Fibroblast of lung (primary cell): ENCODE results near the gene ACER3. TPM values are rescaled to one million over a fixed set of nuclear protein-coding genes. Genes with fewer than 3 reads are reported as not detected.

Source experiments
- DNase-seq, 2 donors: peaks; one replicate each; pipeline versions ENCODE4 v3.0.0 to v3.0.0-alpha.2; 2010; ENCODE audit warnings: low read depth in 2 of 2
- H2AFZ ChIP-seq: 2 replicates; pipeline ENCODE4 v1.5.1; 2012; ENCODE audit warnings: low read length, control low read depth, inconsistent platforms
- H3K27ac ChIP-seq: 2 replicates; pipeline ENCODE4 v1.5.1; 2011; ENCODE audit warnings: low read length, control low read depth; ENCODE audit not compliant: insufficient read depth
- H3K27me3 ChIP-seq: 2 replicates; pipeline ENCODE4 v1.5.1; 2011; ENCODE audit warnings: mild to moderate bottlenecking, low read length; ENCODE audit not compliant: control insufficient read depth, insufficient read depth
- H3K36me3 ChIP-seq: 2 replicates; pipeline ENCODE4 v1.5.1; 2011; ENCODE audit warnings: low read length; ENCODE audit not compliant: control insufficient read depth, insufficient read depth
- H3K4me1 ChIP-seq: 2 replicates; pipeline ENCODE4 v1.5.1; 2011; ENCODE audit warnings: low read length; ENCODE audit not compliant: control insufficient read depth, insufficient read depth; ENCODE audit errors: extremely low read depth
- H3K4me2 ChIP-seq: 2 replicates; pipeline ENCODE4 v1.5.1; 2011; ENCODE audit warnings: low read length, control low read depth; ENCODE audit not compliant: insufficient read depth; ENCODE audit errors: extremely low read depth
- H3K4me3 ChIP-seq, 4 experiments: fragments of 200-600 bp in 1 of 4; sonication (generic) in 1 of 4; replicated peaks in 1 of 4; 2 replicates each; pipeline ENCODE4 v1.5.1; 2011 to 2016; ENCODE audit warnings: low read length in 4 of 4, low read depth in 3 of 4, mild to moderate bottlenecking in 3 of 4, control low read depth in 2 of 4, inconsistent platforms in 1 of 4, mixed read lengths in 1 of 4; ENCODE audit not compliant: insufficient read depth in 1 of 4; ENCODE audit errors: control extremely low read depth in 1 of 4
- H3K79me2 ChIP-seq: 2 replicates; pipeline ENCODE4 v1.5.1; 2012; ENCODE audit warnings: mild to moderate bottlenecking, low read length, inconsistent platforms; ENCODE audit not compliant: control insufficient read depth, insufficient read depth
- H3K9ac ChIP-seq: 2 replicates; pipeline ENCODE4 v1.5.1; 2011; ENCODE audit warnings: mild to moderate bottlenecking, low read length, control low read depth; ENCODE audit not compliant: insufficient read depth
- H3K9me3 ChIP-seq: 2 replicates; pipeline ENCODE4 v1.5.1; 2012; ENCODE audit warnings: low read depth, low read length; ENCODE audit not compliant: control insufficient read depth, insufficient read depth
- H4K20me1 ChIP-seq: 2 replicates; pipeline ENCODE4 v1.5.1; 2011; ENCODE audit warnings: low read length; ENCODE audit not compliant: control insufficient read depth, insufficient read depth; ENCODE audit errors: extremely low read depth
- EZH2 ChIP-seq: IDR thresholded peaks from 2 replicates; pipeline ENCODE4 v1.5.1; 2012; ENCODE audit warnings: low read length, control low read depth, mild to moderate bottlenecking; ENCODE audit errors: missing control alignments
- polyA plus RNA-seq, 2 donors: library from polyadenylated mRNA; depleted of rRNA in 1 of 2; stranded (reverse) in 1 of 2; unstranded in 1 of 2; fragments of >200 nt; gene quantifications; 2 replicates each; pipeline ENCODE4 v1.2.1, GENCODE V29; 2011 to 2012; ENCODE audit warnings: missing spikeins in 1 of 2
- total RNA-seq: library from RNA; depleted of rRNA; stranded (reverse); fragments of >200 nt; gene quantifications from 2 replicates; pipeline ENCODE4 v1.2.1, GENCODE V29; 2014
- TF ChIP-seq, protein P1 (sequence below), 2 donors: IDR thresholded peaks in 1 of 2; conservative IDR thresholded peaks in 1 of 2; 1 replicate in 1 of 2; 2 replicates in 1 of 2; pipeline ENCODE4 v1.5.1; 2011 to 2012; ENCODE audit warnings: low read length in 2 of 2, control low read depth in 1 of 2, inconsistent platforms in 1 of 2, low read depth in 1 of 2, mild to moderate bottlenecking in 1 of 2

Gene ACER3
- total and polyA plus RNA-seq, 2 donors (not counting 1 experiment from before 2014, with no cell fraction given), result 6.1 to 22.3 TPM

DNA sequence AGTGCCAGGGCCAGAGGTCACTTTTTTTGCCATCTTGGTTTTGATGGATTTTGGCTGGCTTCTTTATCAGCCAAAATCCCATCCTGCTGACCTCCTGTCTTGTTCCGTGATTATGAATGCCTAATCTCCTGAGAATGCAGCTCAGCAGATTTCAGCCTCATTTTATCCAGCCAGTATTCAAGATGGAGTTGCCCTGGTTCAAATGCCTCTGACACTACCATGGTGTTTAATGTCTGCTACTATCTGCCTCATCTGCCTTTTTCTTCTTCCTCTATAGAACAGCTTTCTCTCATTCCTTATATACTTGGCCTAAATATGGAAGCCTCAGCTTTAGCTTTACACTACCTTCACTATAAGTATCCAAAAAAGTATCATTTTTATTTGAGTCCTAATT lies 50.7 kb downstream of the ACER3 start:
- Histone ChIP-seq H3K79me2 (no peaks in the 10 kb centered on the region), H4K20me1 (no peaks in the 10 kb centered on the region), H3K9ac (no peak overlapping the region), H3K4me1 (peaks cover 2% of the 10 kb centered on the region), H3K4me2 (no peak overlapping the region), H3K36me3 (no peaks in the 10 kb centered on the region), H3K27ac (peak overlapping the region; percentile 13), H3K27me3 (no peaks in the 10 kb centered on the region), H2AFZ (no peak overlapping the region), H3K9me3 (no peaks in the 10 kb centered on the region), H3K4me3 (no peak overlapping the region)
- DNase-seq, result no peak
- TF ChIP-seq, protein P1, sequence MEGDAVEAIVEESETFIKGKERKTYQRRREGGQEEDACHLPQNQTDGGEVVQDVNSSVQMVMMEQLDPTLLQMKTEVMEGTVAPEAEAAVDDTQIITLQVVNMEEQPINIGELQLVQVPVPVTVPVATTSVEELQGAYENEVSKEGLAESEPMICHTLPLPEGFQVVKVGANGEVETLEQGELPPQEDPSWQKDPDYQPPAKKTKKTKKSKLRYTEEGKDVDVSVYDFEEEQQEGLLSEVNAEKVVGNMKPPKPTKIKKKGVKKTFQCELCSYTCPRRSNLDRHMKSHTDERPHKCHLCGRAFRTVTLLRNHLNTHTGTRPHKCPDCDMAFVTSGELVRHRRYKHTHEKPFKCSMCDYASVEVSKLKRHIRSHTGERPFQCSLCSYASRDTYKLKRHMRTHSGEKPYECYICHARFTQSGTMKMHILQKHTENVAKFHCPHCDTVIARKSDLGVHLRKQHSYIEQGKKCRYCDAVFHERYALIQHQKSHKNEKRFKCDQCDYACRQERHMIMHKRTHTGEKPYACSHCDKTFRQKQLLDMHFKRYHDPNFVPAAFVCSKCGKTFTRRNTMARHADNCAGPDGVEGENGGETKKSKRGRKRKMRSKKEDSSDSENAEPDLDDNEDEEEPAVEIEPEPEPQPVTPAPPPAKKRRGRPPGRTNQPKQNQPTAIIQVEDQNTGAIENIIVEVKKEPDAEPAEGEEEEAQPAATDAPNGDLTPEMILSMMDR (conservative IDR thresholded peaks at IDR 0.05 in 1 of 2, IDR thresholded peaks at IDR 0.05 in 1 of 2; ENCODE audit: low read depth in 1 of 2, low read length in 2 of 2), result no peak
- TF ChIP-seq EZH2, result no peak

DNA sequence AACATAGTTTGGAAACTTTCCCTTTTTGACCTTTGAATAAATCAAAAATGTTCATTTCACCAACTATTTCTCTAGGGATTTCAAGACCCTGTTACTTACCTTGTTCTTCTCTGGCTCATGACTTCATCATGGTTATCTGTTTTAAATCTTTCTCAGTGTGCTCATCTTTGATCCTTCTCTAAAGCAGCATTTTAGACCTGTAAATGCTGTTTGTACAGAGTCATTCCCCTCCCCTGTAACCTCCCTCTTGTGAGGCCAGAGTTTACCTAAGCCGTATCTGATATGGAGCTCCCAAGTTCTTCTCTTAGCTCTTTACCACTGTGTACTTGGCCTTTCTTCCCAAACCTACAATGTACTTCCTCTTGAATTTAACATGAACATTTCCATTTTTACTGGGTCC lies 56.0 kb downstream of the ACER3 start:
- Histone ChIP-seq H3K27ac (no peak overlapping the region), H3K4me2 (no peak overlapping the region), H3K27me3 (no peaks in the 10 kb centered on the region), H3K9ac (no peak overlapping the region), H3K9me3 (no peaks in the 10 kb centered on the region), H3K4me3 (no peak overlapping the region), H3K36me3 (no peaks in the 10 kb centered on the region), H3K79me2 (no peaks in the 10 kb centered on the region), H3K4me1 (no peaks in the 10 kb centered on the region), H2AFZ (no peak overlapping the region), H4K20me1 (no peaks in the 10 kb centered on the region)
- no peak for DNase-seq
- TF ChIP-seq EZH2, result no peak
- TF ChIP-seq, protein P1 (conservative IDR thresholded peaks at IDR 0.05 in 1 of 2, IDR thresholded peaks at IDR 0.05 in 1 of 2; ENCODE audit: low read depth in 1 of 2, low read length in 2 of 2), result no peak

DNA sequence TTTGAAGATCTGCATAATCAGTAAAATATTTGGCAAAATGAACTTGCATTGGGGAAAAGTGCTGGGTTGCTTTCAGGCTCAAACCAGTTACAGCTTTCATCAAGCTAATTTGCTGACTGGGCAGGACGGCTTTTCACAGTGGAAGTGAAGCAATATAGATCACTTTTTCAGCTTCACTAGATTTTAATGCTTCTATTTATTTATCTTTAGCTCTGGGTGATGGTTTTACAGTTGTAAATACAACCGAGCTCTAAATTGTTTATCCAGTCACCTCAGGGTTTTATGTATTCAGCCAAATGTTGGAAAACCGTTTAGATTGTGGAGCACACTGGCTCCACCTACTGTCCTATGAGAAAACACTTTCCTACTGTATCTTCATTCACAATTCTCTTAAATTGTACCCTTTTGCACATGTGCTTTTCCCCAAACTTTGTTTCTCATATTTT lies 58.2 kb downstream of the ACER3 start:
- H3K4me1 ChIP-seq, result no peaks in the 10 kb centered on the region
- TF ChIP-seq, protein P1 (conservative IDR thresholded peaks at IDR 0.05 in 1 of 2, IDR thresholded peaks at IDR 0.05 in 1 of 2; ENCODE audit: low read depth in 1 of 2, low read length in 2 of 2), result peak; percentile 74 to 80
- no peak for TF ChIP-seq EZH2
- peak overlapping the region in 3 of 4 experiments; percentile 7 to 14 (median 12) for H3K4me3 ChIP-seq
- no peaks in the 10 kb centered on the region for H3K36me3 ChIP-seq
- H3K9ac ChIP-seq, result no peak overlapping the region
- peak overlapping the region; percentile 24 for H2AFZ ChIP-seq
- H3K79me2 ChIP-seq, result no peaks in the 10 kb centered on the region
- no peak overlapping the region for H3K27ac ChIP-seq
- peak; percentile 53 to 78 for DNase-seq
- no peaks in the 10 kb centered on the region for H4K20me1 ChIP-seq
- peak overlapping the region; percentile 75 for H3K4me2 ChIP-seq
- H3K27me3 ChIP-seq, result no peaks in the 10 kb centered on the region
- no peaks in the 10 kb centered on the region for H3K9me3 ChIP-seq
